Measurements from ENCODE around the gene OR1J2.

OR1J2 gene

GRCh38 chr9:122552812-122553211 is 42.2 kb downstream of the OR1J2 start, which contains the start of gene OR1N2:
TSS of gene OR1N2 (plus strand) at chr9:122553112. CDS start at chr9:122553212, 100 bp downstream.
- DNase-seq: no peak

Data from GDM1 (cell line).